Globus pallidus (tissue), 1 donor: ENCODE data around the gene INPP4A.

Experiments
- DNase-seq: peaks from one replicate; pipeline ENCODE4 v3.0.0-alpha.2; 2015; ENCODE audit warnings: low spot score

INPP4A gene

DNA sequence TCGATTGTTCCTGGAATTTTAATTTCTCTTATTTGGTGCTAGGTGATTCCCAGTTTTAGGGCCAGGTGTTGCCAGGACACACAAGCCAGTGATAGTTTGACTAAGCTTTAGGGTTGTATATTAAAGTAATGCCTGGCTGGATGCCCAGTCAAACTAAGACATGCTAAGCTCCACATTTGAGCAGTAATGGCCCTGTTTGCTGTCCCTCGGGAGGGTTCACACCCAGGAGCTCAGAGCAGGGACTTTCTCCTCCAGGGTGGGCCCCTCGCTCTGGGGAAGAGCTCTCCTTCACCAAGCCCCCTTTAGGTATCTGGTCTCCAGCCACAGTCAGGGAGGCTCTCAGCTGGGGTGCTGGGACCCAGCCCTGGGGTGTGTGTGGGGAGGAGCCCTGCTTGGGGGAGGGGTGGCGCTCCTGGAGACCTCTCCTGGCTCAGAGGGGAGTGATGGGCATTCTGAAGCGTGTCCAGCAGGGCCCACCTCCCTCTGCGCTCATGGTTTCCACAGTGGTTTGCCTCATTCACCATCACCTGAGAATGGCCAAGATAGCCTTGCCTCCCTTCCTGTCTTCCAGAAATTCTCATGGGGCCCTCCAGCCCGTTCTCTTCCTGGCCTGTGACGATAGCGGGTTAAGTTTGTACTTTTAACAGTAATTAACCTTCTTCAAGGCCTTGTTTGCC, 31.7 kb downstream of the INPP4A start:
- DNase-seq, result no peak

- DNase-seq, result no peak
Measured at GRCh38 chr2:98477036-98477435, 32.4 kb downstream of the INPP4A start.

DNA sequence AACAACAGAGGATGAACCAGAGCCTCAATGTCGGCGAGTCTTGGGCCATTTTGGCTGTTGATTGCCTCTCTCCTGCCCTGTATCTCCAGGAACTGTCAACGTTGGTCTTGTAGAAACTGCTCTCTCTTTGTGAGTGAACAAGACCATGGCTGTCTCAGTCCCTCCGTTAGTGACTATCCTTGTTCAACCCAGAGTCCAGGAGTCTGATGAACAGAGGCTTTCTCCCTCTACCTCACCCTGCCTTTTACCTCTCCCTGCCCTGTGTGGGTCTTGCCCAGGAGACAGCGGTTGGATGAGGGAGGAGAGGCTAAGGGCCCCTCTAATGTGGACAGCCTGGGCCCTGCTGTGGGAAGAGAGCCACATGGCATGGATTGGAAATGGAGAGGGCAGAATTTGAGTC, 32.8 kb downstream of the INPP4A start:
- DNase-seq, result no peak

GRCh38 chr2:98478088-98478551, 33.5 kb downstream of the INPP4A start:
- DNase-seq, result no peak

DNA sequence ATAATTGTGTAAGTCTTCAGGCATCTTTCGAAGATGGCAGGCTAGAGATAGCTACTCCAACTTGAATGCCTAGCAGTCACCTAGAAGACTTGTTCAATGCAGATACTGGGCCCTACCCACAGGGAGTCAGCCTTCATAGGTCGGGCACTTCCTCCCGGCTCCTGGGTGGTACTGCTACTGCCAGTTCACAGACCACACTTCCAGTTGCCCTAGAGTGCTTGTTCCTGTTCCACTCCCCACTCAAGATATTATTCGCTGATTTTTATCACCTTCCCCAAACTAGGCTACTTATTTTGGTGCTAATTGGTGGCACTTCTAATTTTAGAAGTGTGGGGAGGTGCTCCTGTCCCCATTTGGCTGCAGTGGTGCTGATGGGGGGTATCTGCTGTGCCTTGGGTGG, 34.2 kb downstream of the INPP4A start:
- DNase-seq, result no peak

GRCh38 chr2:98479371-98479770, 34.7 kb downstream of the INPP4A start:
- no peak for DNase-seq

DNA sequence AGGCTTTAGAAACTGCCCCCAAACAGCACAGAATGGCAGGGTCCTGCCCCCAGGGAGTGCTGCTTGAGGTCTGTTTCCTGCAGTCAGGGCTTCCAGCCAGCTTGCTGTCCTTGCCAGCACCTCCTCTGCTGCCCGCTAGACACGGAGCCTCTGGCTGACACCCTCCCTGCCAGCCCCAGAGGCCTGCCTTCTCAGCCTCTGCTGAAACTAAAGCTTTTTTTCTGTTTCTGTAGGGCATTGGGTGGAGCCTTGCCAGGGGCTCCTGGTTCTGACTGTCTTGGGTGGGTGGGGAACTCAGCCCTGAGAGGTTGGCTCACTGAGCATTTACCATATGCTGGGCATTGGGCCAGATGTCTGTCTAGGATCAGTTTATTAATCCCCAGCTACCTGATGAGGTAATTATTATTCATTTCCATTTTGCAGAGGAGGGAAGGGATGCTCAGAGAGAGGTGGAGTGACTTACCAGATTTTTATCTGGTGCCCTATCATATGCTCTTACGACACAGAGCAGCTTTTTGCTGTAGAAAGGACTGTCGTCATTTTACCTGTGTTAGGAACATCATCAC, 35.4 kb downstream of the INPP4A start:
- DNase-seq, result no peak

- no peak for DNase-seq
Measured at GRCh38 chr2:98480598-98480997, 35.9 kb downstream of the INPP4A start.

- DNase-seq, result no peak
Measured at GRCh38 chr2:98482362-98482761, 37.7 kb downstream of the INPP4A start.

DNA sequence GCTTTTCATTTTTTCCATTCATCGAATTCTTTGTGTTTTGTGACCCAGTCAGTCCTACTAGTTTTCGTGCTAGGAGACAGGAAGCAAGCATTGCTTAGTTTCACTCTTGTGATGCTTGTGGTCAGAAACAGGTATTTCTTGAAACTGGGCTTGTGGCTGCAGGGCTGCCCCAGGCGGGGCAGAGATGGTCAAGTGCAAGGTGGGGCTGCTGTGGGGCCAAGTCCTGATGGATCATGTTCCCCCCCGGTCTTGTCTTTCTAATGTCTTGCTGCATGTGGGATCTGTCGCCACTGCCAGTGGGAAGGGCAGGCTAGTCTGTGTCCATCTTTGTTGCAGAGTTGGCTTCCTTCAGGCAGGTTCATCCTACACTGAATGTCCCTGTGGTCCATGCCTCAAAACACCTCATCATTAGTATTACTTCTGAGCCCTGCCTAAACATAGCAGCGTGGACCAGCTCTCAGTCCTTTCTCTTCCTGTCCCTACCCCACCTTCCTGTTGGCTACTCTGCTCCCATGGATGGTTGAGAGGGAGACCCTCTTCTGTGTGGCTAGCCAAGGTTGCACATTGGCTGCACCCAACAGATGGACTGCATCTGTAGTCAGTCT, 38.7 kb downstream of the INPP4A start:
- no peak for DNase-seq

- DNase-seq, result no peak
Measured at GRCh38 chr2:98484121-98484557, 39.5 kb downstream of the INPP4A start.

GRCh38 chr2:98484652-98485452, 40.2 kb downstream of the INPP4A start:
- DNase-seq, result no peak

GRCh38 chr2:98485453-98485755, 40.7 kb downstream of the INPP4A start:
- no peak for DNase-seq

DNA sequence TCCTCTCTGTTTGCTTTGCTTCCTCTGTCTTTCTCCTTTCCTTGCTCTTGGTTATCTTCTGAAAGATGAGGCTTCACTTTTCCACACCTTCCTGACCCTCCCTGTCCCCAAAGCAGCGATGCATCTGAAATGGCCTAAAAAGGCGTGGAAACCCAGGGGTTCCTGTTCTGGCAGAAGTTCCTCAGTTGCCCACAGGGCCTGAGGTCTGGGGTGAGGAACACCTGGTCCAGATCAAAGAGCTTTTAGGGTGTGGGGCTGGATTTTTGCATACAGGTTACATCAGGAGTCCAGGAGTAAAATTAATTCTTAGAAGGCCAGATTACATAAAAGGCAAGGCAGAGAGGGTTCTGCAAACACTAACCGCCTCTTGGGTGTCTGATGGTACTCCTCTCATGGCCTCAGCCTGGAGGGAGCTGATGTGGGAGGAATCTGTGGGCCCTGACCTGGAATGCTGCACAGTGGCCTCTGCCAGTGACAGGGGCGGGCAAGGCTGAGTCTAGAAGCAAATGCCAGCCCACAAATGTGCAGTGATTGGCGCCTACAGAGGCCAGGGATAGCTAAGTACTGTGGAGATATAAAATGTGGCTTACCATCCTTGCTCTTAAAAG, 41.8 kb downstream of the INPP4A start:
- no peak for DNase-seq

GRCh38 chr2:98487101-98487805, 42.6 kb downstream of the INPP4A start:
- DNase-seq, result no peak

DNA sequence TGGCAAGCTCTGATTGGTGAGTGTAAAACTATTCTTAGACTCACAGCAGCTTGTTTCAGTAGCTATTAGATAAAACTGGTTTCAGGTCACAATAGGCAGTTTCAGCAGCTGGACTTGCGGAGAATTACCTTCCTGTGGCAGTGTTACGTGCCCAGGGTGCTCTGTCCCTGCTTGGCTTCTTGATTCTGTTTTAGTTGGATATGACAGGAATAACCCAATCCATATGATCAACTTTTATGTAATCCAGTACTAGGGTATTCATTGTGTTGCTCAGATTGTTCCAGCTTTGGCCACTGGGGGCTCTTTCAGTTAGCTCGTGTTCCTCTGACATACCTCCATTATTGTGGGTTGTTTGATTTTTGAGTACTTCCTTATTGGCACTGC, 43.1 kb downstream of the INPP4A start:
- DNase-seq, result no peak

DNA sequence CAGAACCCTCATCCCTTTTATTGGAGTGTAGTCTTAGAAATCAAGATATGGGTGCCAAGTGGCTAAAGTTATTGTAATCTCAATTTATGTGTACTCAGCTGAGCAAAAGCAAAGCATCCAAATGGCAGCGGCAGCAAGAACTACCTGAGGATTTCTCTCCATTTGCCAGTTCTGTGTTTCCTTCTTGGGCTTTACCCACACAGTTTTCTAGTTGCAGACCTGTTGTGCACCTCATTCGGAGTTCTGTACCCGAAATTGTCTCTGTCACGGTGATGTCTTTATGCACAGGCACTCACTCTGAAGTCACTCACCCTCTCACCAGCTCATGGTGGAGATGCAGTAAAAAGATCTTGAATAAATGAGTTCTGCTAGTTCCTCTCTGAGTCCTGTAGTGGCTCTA, 43.6 kb downstream of the INPP4A start:
- no peak for DNase-seq

DNA sequence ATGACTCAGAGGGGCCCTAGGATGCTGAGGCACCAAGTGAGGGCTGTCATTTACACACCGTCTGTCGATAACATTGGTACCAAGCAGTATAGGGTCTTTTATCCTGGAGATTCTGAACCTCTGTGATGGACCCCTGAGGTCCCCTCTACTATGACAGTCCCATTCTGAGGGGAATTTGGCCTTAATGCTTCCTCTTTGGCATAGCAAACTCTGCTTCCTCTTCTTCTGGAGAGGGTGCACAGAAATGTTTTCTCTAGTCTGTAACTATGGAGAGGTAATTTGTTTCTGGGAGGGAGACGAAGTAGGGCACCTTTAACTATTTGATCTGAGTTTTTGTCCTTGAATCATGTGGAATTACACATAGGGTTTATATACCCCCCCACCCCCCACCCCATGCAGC, 44.8 kb downstream of the INPP4A start:
- DNase-seq, result no peak

DNA sequence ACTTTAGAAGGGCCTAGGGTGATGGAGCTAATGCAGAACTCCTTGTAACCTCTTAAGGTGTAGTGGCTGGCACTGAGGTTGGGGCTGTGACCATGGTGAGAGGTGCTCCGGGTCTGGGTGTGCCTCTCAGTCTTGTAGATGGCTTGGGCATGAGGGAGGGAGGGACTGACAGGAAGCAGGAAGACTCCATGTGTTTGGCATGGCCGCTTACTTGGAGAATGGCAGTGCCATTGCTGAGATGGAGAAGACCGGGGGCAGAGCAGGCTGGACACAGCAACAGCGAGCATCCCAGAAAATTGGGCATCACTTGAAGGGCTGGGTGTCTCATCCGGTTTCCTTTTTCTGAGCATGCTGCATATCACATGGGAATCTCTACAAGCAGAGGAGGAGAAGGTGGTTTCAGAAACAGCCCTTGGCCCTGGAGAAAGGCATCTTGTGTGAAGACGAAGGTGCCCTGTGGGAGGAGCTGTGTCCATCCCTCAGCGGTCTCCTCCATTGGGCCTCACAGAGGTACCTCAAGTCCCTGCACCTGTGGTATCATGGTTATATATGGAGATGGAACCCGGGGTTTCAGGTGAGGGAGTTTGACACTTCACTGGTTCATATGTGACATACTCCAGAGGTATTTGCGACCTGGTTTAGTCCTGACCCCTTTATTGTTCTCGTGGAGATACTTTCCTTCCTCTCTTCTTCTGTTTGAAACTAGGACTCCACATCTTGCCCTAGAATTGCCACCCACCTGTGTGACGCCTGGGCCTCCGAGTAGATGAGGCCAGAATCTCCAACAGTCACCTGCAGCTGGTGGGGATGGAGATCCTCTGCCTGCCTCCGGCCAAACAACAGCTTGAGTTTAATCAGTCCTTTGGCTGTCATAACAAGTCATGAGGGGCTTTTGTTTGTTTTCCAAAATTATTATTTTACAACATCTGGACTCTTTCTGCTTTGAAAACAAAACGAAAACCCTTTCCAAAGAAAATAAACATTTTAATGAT, 45.6 kb downstream of the INPP4A start:
- no peak for DNase-seq

DNA sequence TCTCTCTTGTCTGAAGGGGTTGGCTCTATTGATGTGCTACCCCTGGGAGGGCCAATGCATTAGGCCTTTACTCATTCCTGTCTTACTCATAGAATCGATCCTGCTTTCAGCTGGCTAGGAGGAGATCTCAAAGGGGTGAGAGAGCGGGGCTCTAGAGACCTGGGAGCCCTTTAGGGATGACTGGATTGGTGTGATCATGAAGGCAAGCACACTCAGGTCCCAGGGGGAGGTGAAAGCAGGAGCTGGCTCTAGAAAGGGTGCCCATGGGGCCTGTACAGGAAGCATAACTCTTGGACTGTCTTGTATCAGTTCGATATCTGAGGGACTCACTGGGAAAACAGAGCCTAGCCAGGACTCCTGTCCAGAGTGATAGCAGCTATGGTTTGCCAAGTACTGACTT, 47.8 kb downstream of the INPP4A start:
- no peak for DNase-seq

DNA sequence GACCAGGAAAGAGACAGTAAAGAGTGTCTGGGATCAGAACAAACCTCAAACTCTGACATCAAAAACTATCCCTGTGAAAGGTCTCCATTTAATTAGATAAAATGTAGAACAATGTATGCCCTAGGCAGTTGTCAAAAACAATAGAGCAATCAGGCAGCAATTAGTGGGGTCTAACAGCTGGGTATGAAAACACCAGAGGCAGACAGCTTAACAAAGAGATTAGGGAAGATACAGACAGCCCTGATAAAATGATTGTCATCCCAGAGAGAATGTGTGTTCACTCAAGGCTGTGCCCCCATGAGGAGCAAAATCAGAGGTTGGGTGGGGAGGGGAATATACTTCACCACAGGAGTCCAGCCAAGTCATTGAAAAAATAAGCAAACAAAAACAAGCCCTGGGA, 50.0 kb downstream of the INPP4A start:
- no peak for DNase-seq
